Ecto neural progenitor cell (in vitro differentiated cells): Measurements from ENCODE around the gene FNDC3B.
"Not testable (repeated sequence)": the region's sequence is repeated elsewhere in the genome, so short reads cannot be mapped to it uniquely, and the experiment has no call there.

Source experiments
- DNase-seq: peaks from one replicate; pipeline ENCODE4 v3.0.0-alpha.2; 2018; ENCODE audit warnings: low spot score

FNDC3B gene

DNA sequence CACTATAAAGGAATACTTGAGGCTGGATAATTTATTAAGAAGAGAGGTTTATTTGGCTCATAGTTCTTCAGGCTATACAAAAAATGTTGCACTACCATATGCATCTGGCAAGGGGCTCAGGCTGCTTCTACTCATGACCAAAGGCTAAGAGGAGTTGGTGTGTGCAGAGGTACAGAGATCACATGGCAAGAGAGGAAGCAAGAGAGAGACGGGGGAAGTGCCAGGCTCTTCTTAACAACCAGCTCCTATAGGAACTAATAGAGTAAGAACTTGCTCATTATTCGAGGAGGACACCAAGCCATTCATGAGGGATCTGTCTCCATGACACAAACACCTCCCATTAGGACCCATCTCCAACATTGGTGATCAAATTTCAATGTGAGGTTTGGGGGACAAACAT, 6.0 kb upstream of the FNDC3B start:
- DNase-seq: no peak

GRCh38 chr3:172034786-172035685, 4.3 kb upstream of the FNDC3B start:
- no peak for DNase-seq

- DNase-seq: no peak
Observed at GRCh38 chr3:172036541-172037215, 2.7 kb upstream of the FNDC3B start.

GRCh38 chr3:172038798-172039435, 461 bp upstream of the FNDC3B start:
- DNase-seq: no peak

DNA sequence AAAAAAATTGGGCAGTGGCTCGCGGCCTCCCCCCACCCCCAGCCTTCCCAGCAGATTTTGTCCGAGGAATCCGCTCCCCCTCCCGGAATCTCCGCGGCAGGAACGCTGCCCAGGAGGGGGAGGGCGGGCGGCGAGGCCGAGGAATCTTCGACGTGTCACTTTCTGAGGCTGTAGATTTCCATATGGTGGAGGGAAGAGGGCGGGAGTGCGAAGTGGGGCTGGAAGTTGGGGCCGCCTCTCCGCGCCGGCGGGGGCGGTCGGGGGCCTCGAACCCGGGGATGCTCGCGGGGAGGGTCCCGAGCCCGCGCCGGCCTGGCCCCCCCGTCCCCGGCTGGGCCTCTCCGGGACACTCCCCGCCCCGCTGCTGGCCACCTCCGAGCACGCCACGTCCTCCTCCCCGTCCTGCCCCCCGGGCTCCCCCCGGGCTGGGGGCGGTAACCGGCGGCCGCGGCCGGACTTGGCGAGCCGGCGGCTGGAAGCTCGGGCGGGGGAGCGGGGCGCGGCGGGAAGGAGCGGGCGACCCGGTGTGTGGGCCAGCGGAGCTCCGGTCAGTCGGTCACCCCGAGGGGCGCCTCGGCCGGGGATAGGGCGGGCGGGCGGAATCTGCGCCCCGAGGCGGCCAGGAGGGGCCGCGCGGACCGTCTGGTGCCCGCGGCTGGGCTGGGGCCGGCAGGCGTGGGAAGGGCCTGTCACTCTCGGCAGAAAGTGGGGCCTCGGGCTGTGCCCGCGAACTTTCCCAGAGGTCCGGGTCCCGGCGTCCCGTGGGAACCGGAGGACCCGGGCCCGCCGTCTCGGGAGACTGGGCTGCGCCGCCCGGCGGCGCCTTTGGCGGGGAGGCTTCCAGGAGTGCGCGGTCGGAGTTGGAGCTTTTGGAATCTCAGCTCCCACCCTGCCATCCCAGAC, 951 bp downstream of the FNDC3B start:
- DNase-seq: peak; percentile 86

GRCh38 chr3:172040981-172041963, 1.9 kb downstream of the FNDC3B start:
- no peak for DNase-seq

DNA sequence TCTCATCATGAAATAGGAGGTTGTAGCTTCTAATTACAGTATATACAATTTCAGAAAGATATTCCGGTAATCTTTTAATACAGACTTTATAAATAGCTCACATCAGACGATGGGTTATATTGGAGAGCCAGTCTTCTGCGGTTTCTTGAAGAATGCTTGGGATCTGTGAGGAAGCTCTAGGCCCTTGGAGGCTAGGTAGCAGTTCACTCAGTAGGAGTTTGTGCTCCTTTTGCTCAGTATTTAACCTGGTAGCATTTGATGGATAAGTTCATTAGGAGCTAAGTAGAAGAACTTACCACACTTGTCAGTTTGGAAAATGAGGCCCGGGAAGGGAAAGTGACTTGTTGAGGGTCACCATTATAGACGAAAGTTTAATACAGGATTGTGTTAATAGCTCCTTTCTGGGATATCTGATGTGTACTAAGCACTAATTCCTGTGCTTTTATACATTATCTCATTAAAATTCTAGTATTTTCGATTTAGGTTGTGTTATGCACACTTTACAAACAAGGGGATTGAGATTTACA, 2.8 kb downstream of the FNDC3B start:
- DNase-seq: no peak

- not testable (repeated sequence) for DNase-seq
Observed at GRCh38 chr3:172042663-172043179, 3.3 kb downstream of the FNDC3B start.

GRCh38 chr3:172043233-172043632, 3.9 kb downstream of the FNDC3B start:
- no peak for DNase-seq

DNA sequence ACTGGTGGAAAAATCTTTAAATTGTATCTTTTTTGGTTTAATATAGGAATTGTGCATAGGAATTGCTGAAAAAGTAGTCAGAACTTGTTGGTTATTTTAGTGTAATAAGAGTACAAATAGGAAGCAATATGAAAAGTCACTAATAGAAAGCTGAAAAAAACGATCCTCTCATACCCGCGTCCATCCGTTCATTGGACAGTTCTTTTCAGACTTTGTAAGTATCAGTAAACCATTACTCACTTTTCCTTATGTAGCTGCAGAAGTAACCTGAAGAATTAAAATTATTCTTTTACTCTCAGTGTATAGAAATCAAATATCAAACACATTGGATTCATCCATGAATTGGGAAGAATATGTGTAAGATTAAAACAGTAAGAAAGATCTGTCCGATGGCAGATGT, 4.4 kb downstream of the FNDC3B start:
- no peak for DNase-seq

DNA sequence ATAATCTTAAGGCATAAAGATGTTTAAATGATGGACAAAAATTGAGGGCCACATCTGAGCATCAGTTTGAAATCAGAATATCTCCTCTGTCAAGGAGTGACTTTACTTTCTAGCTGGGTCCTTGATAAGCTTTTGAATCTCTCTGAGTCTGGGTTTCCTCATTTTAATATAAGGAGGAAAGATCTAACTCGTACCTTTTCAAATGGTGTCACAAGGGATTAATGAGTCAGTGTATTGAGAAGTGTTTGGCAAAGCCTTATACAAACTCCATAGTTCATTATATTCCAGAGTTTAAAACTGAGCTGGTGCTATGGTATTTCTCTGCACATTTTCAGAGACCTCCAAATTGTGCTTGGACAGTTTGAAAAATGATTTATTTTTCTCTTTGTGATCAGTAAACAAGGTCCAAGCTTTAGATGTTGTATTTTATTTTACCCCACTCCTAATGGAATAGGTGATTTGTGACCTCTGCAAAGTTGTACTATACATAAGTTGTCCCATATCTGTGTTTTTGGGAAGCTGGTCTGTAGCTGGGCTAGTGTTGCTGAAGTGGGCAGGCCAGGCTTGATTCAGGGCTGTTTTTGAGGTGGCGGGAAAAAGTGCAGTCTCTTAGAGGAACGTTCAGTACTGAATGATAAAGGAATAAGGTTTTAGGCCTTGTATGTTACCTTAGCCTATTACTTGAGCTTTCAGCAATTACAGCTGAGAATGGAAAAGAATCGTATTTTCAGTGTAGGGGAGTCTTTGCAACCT, 5.6 kb downstream of the FNDC3B start:
- DNase-seq: no peak

DNA sequence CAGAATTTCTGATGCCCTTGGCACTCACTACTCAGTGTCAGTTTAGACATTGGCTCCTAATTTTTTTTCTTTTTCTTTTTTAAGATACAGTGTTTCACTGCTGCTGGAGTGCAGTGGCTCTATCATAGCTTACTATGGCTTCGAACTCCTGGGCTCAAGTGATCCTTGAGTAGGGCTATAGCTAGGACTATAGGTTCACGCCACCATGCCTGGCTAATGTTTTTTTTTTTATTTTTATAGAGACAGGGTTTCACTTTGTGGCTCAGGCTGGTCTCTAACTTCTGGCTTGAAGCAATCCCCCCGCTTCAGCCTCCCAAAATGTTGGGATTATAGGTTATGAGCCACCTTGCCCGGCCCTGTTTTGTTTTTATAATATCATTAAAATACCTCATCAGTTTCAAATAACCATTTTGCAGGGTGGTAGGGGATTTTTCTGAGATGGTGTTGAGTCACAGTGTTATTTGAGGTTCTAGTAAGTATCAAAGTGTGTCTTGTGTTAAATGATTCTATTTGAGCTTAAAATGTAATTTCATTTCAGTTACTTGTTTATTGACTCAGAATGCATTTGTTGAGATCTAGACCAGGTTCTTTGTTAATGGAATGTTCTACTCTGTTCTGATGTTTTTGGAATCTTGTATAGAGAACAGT, 7.0 kb downstream of the FNDC3B start:
- no peak for DNase-seq

DNA sequence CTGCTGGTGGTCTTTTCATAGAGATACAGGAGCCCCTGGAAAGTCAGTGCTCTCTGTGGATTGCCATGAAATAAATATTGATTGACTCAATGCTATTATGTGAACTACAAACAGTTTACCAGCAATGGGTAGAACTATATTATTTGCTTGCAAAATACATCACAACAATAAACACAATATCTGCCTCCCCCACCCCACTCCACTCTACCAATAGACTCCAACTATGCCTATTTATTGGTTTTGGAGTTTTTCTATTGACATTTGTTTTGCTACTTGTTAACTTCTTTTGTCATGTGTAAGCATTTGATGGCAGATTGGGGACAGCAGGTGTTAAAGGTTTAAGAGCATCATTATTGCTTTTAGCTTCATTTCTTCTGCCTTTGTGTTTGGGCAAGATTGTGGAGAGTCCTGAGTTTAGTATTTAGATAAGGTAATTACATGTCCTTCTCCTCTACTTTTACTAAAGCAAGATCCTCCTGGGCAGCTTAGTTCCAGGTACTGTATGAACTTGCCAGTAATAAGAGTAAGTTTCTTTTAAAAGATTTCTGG, 8.3 kb downstream of the FNDC3B start:
- no peak for DNase-seq

- no peak for DNase-seq
Observed at GRCh38 chr3:172048599-172048998, 9.2 kb downstream of the FNDC3B start.

- DNase-seq: no peak
Observed at GRCh38 chr3:172051310-172051956, 12.1 kb downstream of the FNDC3B start.

GRCh38 chr3:172051957-172052354, 12.6 kb downstream of the FNDC3B start:
- DNase-seq: no peak

DNA sequence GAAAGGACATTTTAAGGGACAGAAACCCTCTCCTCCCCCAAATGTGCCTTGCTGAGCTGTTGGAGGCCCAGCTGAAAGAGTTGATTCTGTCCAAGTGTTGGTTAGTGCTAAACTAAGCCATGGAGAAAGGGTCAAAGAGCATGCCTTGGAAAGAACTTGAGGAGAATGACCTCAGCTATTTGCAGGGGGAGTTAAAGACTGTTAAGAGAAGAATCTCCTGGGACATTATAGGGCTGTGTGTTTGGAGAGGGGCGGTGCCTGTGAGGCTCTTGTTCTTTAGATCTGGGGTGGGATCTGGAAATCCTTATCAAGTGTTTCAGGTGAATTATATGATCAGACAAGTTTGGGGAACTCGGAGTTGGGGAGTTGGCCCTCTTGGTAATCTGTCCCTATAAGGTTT, 13.0 kb downstream of the FNDC3B start:
- DNase-seq: no peak
